H9 (cell line): ENCODE results near the gene MYL6B. TPM values are rescaled to one million over a fixed set of nuclear protein-coding genes. Genes with fewer than 3 reads are reported as not detected.

ENCODE experiments used
- DNase-seq: peaks from one replicate; pipeline ENCODE4 v3.0.0-alpha.2; 2017
- H2AFZ ChIP-seq: one replicate; pipeline ENCODE4 v1.6.1; 2013; ENCODE audit warnings: mild to moderate bottlenecking, low read length, control low read depth, moderate library complexity
- H2AK5ac ChIP-seq: 2 replicates; pipeline ENCODE4 v1.6.1; 2013; ENCODE audit warnings: low read length, control low read depth, mixed read lengths; ENCODE audit not compliant: insufficient read length
- H2BK120ac ChIP-seq: one replicate; pipeline ENCODE4 v1.6.1; 2013; ENCODE audit warnings: low read depth, mild to moderate bottlenecking, low read length, control low read depth, inconsistent platforms; ENCODE audit not compliant: poor library complexity, severe bottlenecking
- H2BK12ac ChIP-seq: 2 replicates; pipeline ENCODE4 v1.6.1; 2013; ENCODE audit warnings: low read length, control low read depth, mixed read lengths, low read depth; ENCODE audit not compliant: insufficient read length
- H2BK15ac ChIP-seq: 2 replicates; pipeline ENCODE4 v1.6.1; 2013; ENCODE audit warnings: low read depth, low read length, control low read depth
- H2BK20ac ChIP-seq: one replicate; pipeline ENCODE4 v1.6.1; 2013; ENCODE audit warnings: low read depth, mild to moderate bottlenecking, low read length, control low read depth, inconsistent platforms; ENCODE audit not compliant: poor library complexity, severe bottlenecking
- H2BK5ac ChIP-seq: 2 replicates; pipeline ENCODE4 v1.6.1; 2013; ENCODE audit warnings: low read length, control low read depth, mixed read lengths; ENCODE audit not compliant: insufficient read length
- H3K14ac ChIP-seq: 2 replicates; pipeline ENCODE4 v1.6.1; 2013; ENCODE audit warnings: low read length, control low read depth; ENCODE audit not compliant: insufficient read depth
- H3K18ac ChIP-seq: 2 replicates; pipeline ENCODE4 v1.6.1; 2013; ENCODE audit warnings: low read depth, mild to moderate bottlenecking, mixed read lengths, low read length, control low read depth; ENCODE audit not compliant: insufficient read length
- H3K23ac ChIP-seq: 2 replicates; pipeline ENCODE4 v1.6.1; 2013; ENCODE audit warnings: low read length, control low read depth, mixed read lengths, low read depth; ENCODE audit not compliant: insufficient read length
- H3K23me2 ChIP-seq: 2 replicates; pipeline ENCODE4 v1.6.1; 2013; ENCODE audit warnings: low read depth, mild to moderate bottlenecking, mixed read lengths, low read length, control low read depth; ENCODE audit not compliant: insufficient read length, poor library complexity, severe bottlenecking
- H3K27ac ChIP-seq: 2 replicates; pipeline ENCODE4 v1.5.1; 2013; ENCODE audit warnings: low read length, control low read depth, mixed read lengths, low read depth; ENCODE audit not compliant: insufficient read length
- H3K27me3 ChIP-seq: 2 replicates; pipeline ENCODE4 v1.6.1; 2013; ENCODE audit warnings: low read length, control low read depth, inconsistent platforms; ENCODE audit not compliant: insufficient read depth
- H3K4ac ChIP-seq: 2 replicates; pipeline ENCODE4 v1.6.1; 2013; ENCODE audit warnings: low read depth, mild to moderate bottlenecking, control low read depth, inconsistent platforms, low read length, moderate library complexity
- H3K4me1 ChIP-seq: 2 replicates; pipeline ENCODE4 v1.6.1; 2013; ENCODE audit warnings: low read length, control low read depth, inconsistent platforms; ENCODE audit not compliant: insufficient read depth
- H3K4me2 ChIP-seq: 2 replicates; pipeline ENCODE4 v1.6.1; 2013; ENCODE audit warnings: low read length, control low read depth, mixed read lengths; ENCODE audit not compliant: insufficient read length, insufficient read depth
- H3K56ac ChIP-seq: 2 replicates; pipeline ENCODE4 v1.6.1; 2013; ENCODE audit warnings: low read depth, mild to moderate bottlenecking, mixed read lengths, low read length, control low read depth; ENCODE audit not compliant: insufficient read length
- H3K79me1 ChIP-seq: 2 replicates; pipeline ENCODE4 v1.6.1; 2013; ENCODE audit warnings: low read depth, mild to moderate bottlenecking, moderate library complexity, low read length, control low read depth, inconsistent platforms; ENCODE audit not compliant: insufficient read depth, poor library complexity, severe bottlenecking
- H3K79me2 ChIP-seq: 2 replicates; pipeline ENCODE4 v1.6.1; 2013; ENCODE audit warnings: low read length, control low read depth, inconsistent platforms; ENCODE audit not compliant: insufficient read depth
- H3K9ac ChIP-seq: 2 replicates; pipeline ENCODE4 v1.6.1; 2013; ENCODE audit warnings: low read length, control low read depth, mixed read lengths; ENCODE audit not compliant: insufficient read length; ENCODE audit errors: extremely low read depth
- H3K9me3 ChIP-seq: one replicate; pipeline ENCODE4 v1.6.1; 2013; ENCODE audit warnings: low read depth, low read length, inconsistent platforms; ENCODE audit not compliant: control insufficient read depth
- H3T11ph ChIP-seq: one replicate; pipeline ENCODE4 v1.6.1; 2013; ENCODE audit warnings: mild to moderate bottlenecking, low read length, control low read depth, inconsistent platforms
- H4K20me1 ChIP-seq: one replicate; pipeline ENCODE4 v1.6.1; 2013; ENCODE audit not compliant: control insufficient read depth, insufficient read length, insufficient read depth
- H4K5ac ChIP-seq: 2 replicates; pipeline ENCODE4 v1.6.1; 2013; ENCODE audit warnings: low read depth, mild to moderate bottlenecking, mixed read lengths, low read length, control low read depth; ENCODE audit not compliant: insufficient read length
- H4K8ac ChIP-seq: replicated peaks from 2 replicates; pipeline ENCODE4 v1.6.1; 2013; ENCODE audit warnings: low read length, control low read depth, mixed read lengths, low read depth; ENCODE audit not compliant: insufficient read length
- H4K91ac ChIP-seq: 2 replicates; pipeline ENCODE4 v1.6.1; 2013; ENCODE audit warnings: low read depth, mild to moderate bottlenecking, moderate library complexity, mixed read lengths, low read length, control low read depth; ENCODE audit not compliant: insufficient read length
- H3K27ac Mint-ChIP-seq, 3 experiments: 2 replicates in 2 of 3; 3 replicates in 1 of 3; pipeline ENCODE4 v1.8.0; 2020 to 2021; ENCODE audit warnings: mixed read lengths in 3 of 3, mild to moderate bottlenecking in 1 of 3, moderate library complexity in 1 of 3
- H3K27me3 Mint-ChIP-seq: 2 replicates; pipeline ENCODE4 v1.8.0; 2021; ENCODE audit warnings: low read depth, mild to moderate bottlenecking, moderate library complexity, mixed read lengths
- H3K36me3 Mint-ChIP-seq, 3 experiments: 2 replicates in 2 of 3; 3 replicates in 1 of 3; pipeline ENCODE4 v1.8.0; 2020 to 2021; ENCODE audit warnings: low read depth in 3 of 3, mixed read lengths in 3 of 3; ENCODE audit not compliant: insufficient read depth in 1 of 3
- H3K4me1 Mint-ChIP-seq, 2 experiments: 2 replicates each; pipeline ENCODE4 v1.8.0; 2020; ENCODE audit warnings: mixed read lengths in 2 of 2
- H3K4me3 Mint-ChIP-seq, 2 experiments: 2 replicates in 1 of 2; 3 replicates in 1 of 2; pipeline ENCODE4 v1.8.0; 2020 to 2021; ENCODE audit warnings: mild to moderate bottlenecking in 2 of 2, mixed read lengths in 2 of 2, moderate library complexity in 1 of 2
- H3K9me3 Mint-ChIP-seq, 2 experiments: 2 replicates in 1 of 2; 3 replicates in 1 of 2; pipeline ENCODE4 v1.8.0; 2020; ENCODE audit warnings: mild to moderate bottlenecking in 2 of 2, mixed read lengths in 2 of 2, moderate library complexity in 1 of 2
- WGBS: extraction: QIAGEN DNeasy Blood & Tissue Kit; methylation state at CpG from one replicate; pipeline ENCODE4 v1.1.7; 2013; ENCODE audit warnings: missing lambda C conversion rate, low lambda C conversion rate, mixed read lengths; ENCODE audit not compliant: insufficient read length; ENCODE audit errors: extremely low coverage; 5-methylcytosine and 5-hydroxymethylcytosine counted together
- total RNA-seq: library from RNA; stranded (reverse); gene quantifications from 2 replicates; pipeline ENCODE4 v1.2.1, GENCODE V29; 2021
- TF ChIP-seq, protein P1 (sequence below): fragments of 200-600 bp; sonication (generic); conservative IDR thresholded peaks from 3 replicates; pipeline ENCODE4 v1.8.0; 2021; ENCODE audit warnings: antibody characterized with exemption, mild to moderate bottlenecking

MYL6B gene
- total RNA-seq, 1 experiment from 2014 or later, result 165 TPM

DNA sequence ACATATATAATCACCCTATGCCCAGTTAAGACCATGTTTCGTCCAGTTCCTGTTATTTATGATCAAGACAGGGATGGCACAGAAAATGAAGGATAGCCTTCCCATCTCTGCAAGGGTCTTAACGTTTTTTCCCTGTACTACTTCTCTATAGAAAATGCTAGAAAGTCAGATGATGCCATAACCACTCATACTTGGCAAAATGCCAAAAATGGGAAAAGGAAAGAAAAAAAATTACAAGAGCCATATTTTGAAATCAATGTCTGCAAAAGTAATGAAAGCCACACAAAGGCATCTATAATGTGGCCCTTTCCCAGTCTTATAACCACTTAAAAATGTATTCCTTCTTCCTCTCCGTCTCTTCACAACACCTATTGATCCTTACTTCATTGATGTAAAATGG, 1.8 kb upstream of the MYL6B start:
- Histone ChIP-seq H4K91ac (no peak overlapping the region), H2BK120ac (no peak overlapping the region), H3K9ac (no peak overlapping the region), H2BK12ac (no peak overlapping the region), H2BK20ac (no peak overlapping the region), H3T11ph (no peak overlapping the region), H3K14ac (no peak overlapping the region), H3K4ac (no peak overlapping the region), H3K27me3 (no peaks in the 10 kb centered on the region), H4K5ac (no peak overlapping the region), H2AFZ (no peak overlapping the region), H3K4me2 (no peak overlapping the region), H2AK5ac (no peak overlapping the region), H3K27ac (no peak overlapping the region), H4K20me1 (no peaks in the 10 kb centered on the region), H3K79me1 (no peaks in the 10 kb centered on the region), H4K8ac (no peak overlapping the region), H3K9me3 (no peaks in the 10 kb centered on the region), H3K56ac (no peak overlapping the region), H3K18ac (no peak overlapping the region), H2BK15ac (no peak overlapping the region), H2BK5ac (no peak overlapping the region), H3K79me2 (no peaks in the 10 kb centered on the region; the same call in 1 of the 2 replicates), H3K23ac (no peak overlapping the region), H3K23me2 (peaks cover 10% of the 10 kb centered on the region), H3K4me1 (0 out of 2 replicates have a peak, but pooled peaks cover 2% of the 10 kb centered on the region)
- no CpG with 5 or more reads among the region's 3 CpGs for WGBS
- peaks cover 22 to 25% of the 10 kb centered on the region in 2 experiments for H3K4me1 Mint-ChIP-seq
- no peak for DNase-seq
- TF ChIP-seq, protein P1, sequence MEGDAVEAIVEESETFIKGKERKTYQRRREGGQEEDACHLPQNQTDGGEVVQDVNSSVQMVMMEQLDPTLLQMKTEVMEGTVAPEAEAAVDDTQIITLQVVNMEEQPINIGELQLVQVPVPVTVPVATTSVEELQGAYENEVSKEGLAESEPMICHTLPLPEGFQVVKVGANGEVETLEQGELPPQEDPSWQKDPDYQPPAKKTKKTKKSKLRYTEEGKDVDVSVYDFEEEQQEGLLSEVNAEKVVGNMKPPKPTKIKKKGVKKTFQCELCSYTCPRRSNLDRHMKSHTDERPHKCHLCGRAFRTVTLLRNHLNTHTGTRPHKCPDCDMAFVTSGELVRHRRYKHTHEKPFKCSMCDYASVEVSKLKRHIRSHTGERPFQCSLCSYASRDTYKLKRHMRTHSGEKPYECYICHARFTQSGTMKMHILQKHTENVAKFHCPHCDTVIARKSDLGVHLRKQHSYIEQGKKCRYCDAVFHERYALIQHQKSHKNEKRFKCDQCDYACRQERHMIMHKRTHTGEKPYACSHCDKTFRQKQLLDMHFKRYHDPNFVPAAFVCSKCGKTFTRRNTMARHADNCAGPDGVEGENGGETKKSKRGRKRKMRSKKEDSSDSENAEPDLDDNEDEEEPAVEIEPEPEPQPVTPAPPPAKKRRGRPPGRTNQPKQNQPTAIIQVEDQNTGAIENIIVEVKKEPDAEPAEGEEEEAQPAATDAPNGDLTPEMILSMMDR, result no peak
- no peaks in the 10 kb centered on the region; a peak in 1 of 5 replicates for H3K9me3 Mint-ChIP-seq
- no peaks in the 10 kb centered on the region for H3K27me3 Mint-ChIP-seq
- H3K4me3 Mint-ChIP-seq, result peak overlapping the region in 1 of 2 experiments; percentile 90; a peak in 2 of 5 replicates
- peaks cover 11 to 23% (median 16%) of the 10 kb centered on the region in 3 experiments; a peak in 6 of 7 replicates for H3K36me3 Mint-ChIP-seq
- no peak overlapping the region for H3K27ac Mint-ChIP-seq
